ENCODE results near the gene OSBPL3. TPM values are rescaled to one million over a fixed set of nuclear protein-coding genes. Genes with fewer than 3 reads are reported as not detected.

OSBPL3 gene
- total and polyA plus RNA-seq, 2 donors (not counting 1 experiment from before 2014, with no cell fraction given): 22.7 to 70.2 TPM

- DNase-seq (ENCODE audit: low read depth in 2 of 2): no peak
Measured at GRCh38 chr7:24799506-24799905, 180.5 kb downstream of the OSBPL3 start.

GRCh38 chr7:24798261-24798660, 181.7 kb downstream of the OSBPL3 start:
- Histone ChIP-seq H3K36me3 (ENCODE audit: control insufficient read depth, insufficient read depth, low read length) (peaks cover 1% of the 10 kb centered on the region), H2AFZ (ENCODE audit: low read length) (no peak overlapping the region), H3K27ac (ENCODE audit: insufficient read depth, low read length) (no peak overlapping the region), H3K9ac (ENCODE audit: insufficient read depth, low read length) (no peak overlapping the region), H3K4me1 (ENCODE audit: control insufficient read depth, extremely low read depth, insufficient read depth, low read length) (no peaks in the 10 kb centered on the region), H3K27me3 (ENCODE audit: control insufficient read depth, insufficient read depth, low read length) (no peaks in the 10 kb centered on the region), H3K4me3 (replicated peaks in 1 of 4; ENCODE audit: control extremely low read depth in 1 of 4, insufficient read depth in 1 of 4, low read depth in 3 of 4, low read length in 4 of 4) (no peak overlapping the region), H3K4me2 (ENCODE audit: extremely low read depth, insufficient read depth, low read length) (no peak overlapping the region), H3K79me2 (ENCODE audit: control insufficient read depth, insufficient read depth, low read length) (no peaks in the 10 kb centered on the region), H3K9me3 (ENCODE audit: control insufficient read depth, insufficient read depth, low read depth, low read length) (no peaks in the 10 kb centered on the region), H4K20me1 (ENCODE audit: control insufficient read depth, extremely low read depth, insufficient read depth, low read length) (no peaks in the 10 kb centered on the region)
- TF ChIP-seq CTCF (conservative IDR thresholded peaks at IDR 0.05 in 1 of 2, IDR thresholded peaks at IDR 0.05 in 1 of 2; ENCODE audit: low read depth in 1 of 2, low read length in 2 of 2): no peak
- TF ChIP-seq EZH2 (IDR thresholded peaks at IDR 0.05; ENCODE audit: low read length, missing control alignments): no peak
- DNase-seq (ENCODE audit: low read depth in 2 of 2): no peak

More at GRCh38 chr7:24799506-24799905, 180.5 kb downstream of the OSBPL3 start:
- TF ChIP-seq EZH2 (IDR thresholded peaks at IDR 0.05; ENCODE audit: low read length, missing control alignments) (no peak), CTCF (conservative IDR thresholded peaks at IDR 0.05 in 1 of 2, IDR thresholded peaks at IDR 0.05 in 1 of 2; ENCODE audit: low read depth in 1 of 2, low read length in 2 of 2) (no peak)
- Histone ChIP-seq H3K27ac (ENCODE audit: insufficient read depth, low read length) (no peak overlapping the region), H3K4me2 (ENCODE audit: extremely low read depth, insufficient read depth, low read length) (no peak overlapping the region), H3K4me1 (ENCODE audit: control insufficient read depth, extremely low read depth, insufficient read depth, low read length) (no peaks in the 10 kb centered on the region), H2AFZ (ENCODE audit: low read length) (no peak overlapping the region), H3K9ac (ENCODE audit: insufficient read depth, low read length) (no peak overlapping the region), H3K79me2 (ENCODE audit: control insufficient read depth, insufficient read depth, low read length) (no peaks in the 10 kb centered on the region), H4K20me1 (ENCODE audit: control insufficient read depth, extremely low read depth, insufficient read depth, low read length) (no peaks in the 10 kb centered on the region), H3K27me3 (ENCODE audit: control insufficient read depth, insufficient read depth, low read length) (no peaks in the 10 kb centered on the region), H3K36me3 (ENCODE audit: control insufficient read depth, insufficient read depth, low read length) (peaks cover 6% of the 10 kb centered on the region), H3K4me3 (replicated peaks in 1 of 4; ENCODE audit: control extremely low read depth in 1 of 4, insufficient read depth in 1 of 4, low read depth in 3 of 4, low read length in 4 of 4) (no peak overlapping the region), H3K9me3 (ENCODE audit: control insufficient read depth, insufficient read depth, low read depth, low read length) (no peaks in the 10 kb centered on the region)

GRCh38 chr7:24797270-24797669, 182.7 kb downstream of the OSBPL3 start:
- Histone ChIP-seq H3K9me3 (ENCODE audit: control insufficient read depth, insufficient read depth, low read depth, low read length) (no peaks in the 10 kb centered on the region), H3K27ac (ENCODE audit: insufficient read depth, low read length) (no peak overlapping the region), H3K4me1 (ENCODE audit: control insufficient read depth, extremely low read depth, insufficient read depth, low read length) (no peaks in the 10 kb centered on the region), H4K20me1 (ENCODE audit: control insufficient read depth, extremely low read depth, insufficient read depth, low read length) (no peaks in the 10 kb centered on the region), H3K27me3 (ENCODE audit: control insufficient read depth, insufficient read depth, low read length) (no peaks in the 10 kb centered on the region), H3K4me3 (replicated peaks in 1 of 4; ENCODE audit: control extremely low read depth in 1 of 4, insufficient read depth in 1 of 4, low read depth in 3 of 4, low read length in 4 of 4) (no peak overlapping the region), H3K4me2 (ENCODE audit: extremely low read depth, insufficient read depth, low read length) (no peak overlapping the region), H2AFZ (ENCODE audit: low read length) (no peak overlapping the region), H3K36me3 (ENCODE audit: control insufficient read depth, insufficient read depth, low read length) (peaks cover 1% of the 10 kb centered on the region), H3K79me2 (ENCODE audit: control insufficient read depth, insufficient read depth, low read length) (no peaks in the 10 kb centered on the region), H3K9ac (ENCODE audit: insufficient read depth, low read length) (no peak overlapping the region)
- no peak for DNase-seq (ENCODE audit: low read depth in 2 of 2)
- TF ChIP-seq EZH2 (IDR thresholded peaks at IDR 0.05; ENCODE audit: low read length, missing control alignments) (no peak), CTCF (conservative IDR thresholded peaks at IDR 0.05 in 1 of 2, IDR thresholded peaks at IDR 0.05 in 1 of 2; ENCODE audit: low read depth in 1 of 2, low read length in 2 of 2) (no peak)

Measured in fibroblast of lung (primary cell).